ENCODE results near the gene POLR1E. TPM values are rescaled to one million over a fixed set of nuclear protein-coding genes. Genes with fewer than 3 reads are reported as not detected.

The POLR1E gene
- total RNA-seq, 1 donor from 2014 or later, result 26.9 TPM

- DNase-seq (ENCODE audit: low read depth), result no peak
- Histone ChIP-seq H3K27me3 (ENCODE audit: control insufficient read depth, insufficient read depth, low read length) (no peaks in the 10 kb centered on the region), H3K4me3 (ENCODE audit: low read depth, low read length) (no peak overlapping the region), H3K36me3 (ENCODE audit: control insufficient read depth, insufficient read depth, low read length) (no peaks in the 10 kb centered on the region)
- no peak for TF ChIP-seq CTCF (IDR thresholded peaks at IDR 0.05; ENCODE audit: insufficient read depth, low read length, poor library complexity, severe bottlenecking)
These were observed 29.7 kb upstream of the POLR1E start for GRCh38 chr9:37455884-37456647.

GRCh38 chr9:37456817-37457216, 28.9 kb upstream of the POLR1E start:
- Histone ChIP-seq H3K36me3 (ENCODE audit: control insufficient read depth, insufficient read depth, low read length) (no peaks in the 10 kb centered on the region), H3K4me3 (ENCODE audit: low read depth, low read length) (no peak overlapping the region), H3K27me3 (ENCODE audit: control insufficient read depth, insufficient read depth, low read length) (no peaks in the 10 kb centered on the region)
- TF ChIP-seq CTCF (IDR thresholded peaks at IDR 0.05; ENCODE audit: insufficient read depth, low read length, poor library complexity, severe bottlenecking), result no peak
- no peak for DNase-seq (ENCODE audit: low read depth)

GRCh38 chr9:37464006-37464405, 21.7 kb upstream of the POLR1E start:
- no peaks in the 10 kb centered on the region for H3K36me3 ChIP-seq (ENCODE audit: control insufficient read depth, insufficient read depth, low read length)
- TF ChIP-seq CTCF (IDR thresholded peaks at IDR 0.05; ENCODE audit: insufficient read depth, low read length, poor library complexity, severe bottlenecking), result no peak
- peak overlapping the region; percentile 83 for H3K4me3 ChIP-seq (ENCODE audit: low read depth, low read length)
- H3K27me3 ChIP-seq (ENCODE audit: control insufficient read depth, insufficient read depth, low read length), result no peaks in the 10 kb centered on the region
- no peak for DNase-seq (ENCODE audit: low read depth)

- peak overlapping the region; percentile 83 for H3K4me3 ChIP-seq (ENCODE audit: low read depth, low read length)
- H3K36me3 ChIP-seq (ENCODE audit: control insufficient read depth, insufficient read depth, low read length), result no peaks in the 10 kb centered on the region
- no peak for TF ChIP-seq CTCF (IDR thresholded peaks at IDR 0.05; ENCODE audit: insufficient read depth, low read length, poor library complexity, severe bottlenecking)
- H3K27me3 ChIP-seq (ENCODE audit: control insufficient read depth, insufficient read depth, low read length), result no peaks in the 10 kb centered on the region
- DNase-seq (ENCODE audit: low read depth), result peak; percentile 28
These were observed 21.1 kb upstream of the POLR1E start for GRCh38 chr9:37464426-37465248.

GRCh38 chr9:37465249-37466036, 20.3 kb upstream of the POLR1E start, which contains the start of gene ZBTB5:
ZBTB5 (minus strand) TSS chr9:37465450; CDS start chr9:37442551, 22,899 bp downstream.
- H3K36me3 ChIP-seq (ENCODE audit: control insufficient read depth, insufficient read depth, low read length), result no peaks in the 10 kb centered on the region
- peak; percentile 99 for DNase-seq (ENCODE audit: low read depth)
- H3K4me3 ChIP-seq (ENCODE audit: low read depth, low read length), result peak within 1 kb of the TSS; percentile 83
- H3K27me3 ChIP-seq (ENCODE audit: control insufficient read depth, insufficient read depth, low read length), result no peaks in the 10 kb centered on the region
- no peak for TF ChIP-seq CTCF (IDR thresholded peaks at IDR 0.05; ENCODE audit: insufficient read depth, low read length, poor library complexity, severe bottlenecking)

All from kidney epithelial cell (primary cell).